HG03354 (cell line): ENCODE measurements around the gene TLE2.
"Not testable (repeated sequence)": the region's sequence is repeated elsewhere in the genome, so short reads cannot be mapped to it uniquely, and the experiment has no call there.

Experiments
- ATAC-seq: cut with Tn5 transposase; IDR thresholded peaks from one replicate; pipeline ENCODE4 v1.9.1; 2021; ENCODE audit warnings: mild to moderate bottlenecking; ENCODE audit not compliant: unreplicated experiment, poor library complexity, severe bottlenecking

The TLE2 gene

GRCh38 chr19:3039641-3040077, 10.6 kb upstream of the TLE2 start:
- ATAC-seq, result no peak

DNA sequence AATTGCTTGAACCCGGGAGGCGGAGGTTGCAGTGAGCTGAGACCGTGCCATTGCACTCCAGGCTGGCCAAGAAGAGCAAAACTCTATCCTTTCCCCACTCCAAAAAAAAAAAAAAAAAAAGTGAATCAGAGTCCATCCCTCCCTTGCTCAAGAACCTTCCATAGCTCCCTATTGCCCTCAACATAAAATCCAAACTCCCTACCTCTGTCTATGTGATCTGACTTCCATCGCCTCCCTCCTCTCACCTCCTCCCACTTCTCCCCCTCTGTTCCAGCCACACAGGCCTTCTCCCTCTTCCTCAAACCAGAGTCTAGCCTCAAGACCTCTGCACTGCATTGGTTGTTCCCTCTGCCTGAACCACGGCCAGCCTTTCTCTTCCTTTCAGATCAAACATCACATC, 10.0 kb upstream of the TLE2 start:
- no peak for ATAC-seq

- ATAC-seq, result no peak
Observed at GRCh38 chr19:3038214-3038613, 9.1 kb upstream of the TLE2 start.

DNA sequence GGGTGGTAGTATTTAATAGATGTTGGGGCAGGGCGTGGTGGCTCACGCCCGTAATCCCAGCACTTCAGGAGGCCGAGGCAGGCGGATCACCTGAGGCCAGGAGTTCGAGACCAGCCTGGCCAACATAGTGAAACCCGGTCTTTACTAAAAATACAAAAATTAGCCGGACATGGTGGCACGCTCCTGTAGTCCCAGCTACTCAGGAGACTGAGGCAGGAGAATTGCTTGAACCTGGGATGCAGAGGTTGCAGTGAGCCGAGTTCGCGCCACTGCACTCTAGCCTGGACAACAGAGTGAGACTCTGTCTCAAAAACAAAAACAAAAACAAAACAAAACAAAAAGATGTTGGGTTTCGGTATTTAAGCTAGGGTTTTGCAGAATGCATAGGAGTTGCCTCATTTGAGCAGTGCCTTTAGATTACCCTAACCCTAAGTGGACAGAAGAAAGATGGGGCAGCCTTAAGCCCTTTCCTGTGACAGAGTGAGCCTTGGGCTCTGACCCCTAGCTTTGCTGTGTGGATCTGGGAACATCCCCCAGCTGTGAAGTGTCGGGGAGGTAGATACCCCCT, 8.0 kb upstream of the TLE2 start:
- not testable (repeated sequence) for ATAC-seq

DNA sequence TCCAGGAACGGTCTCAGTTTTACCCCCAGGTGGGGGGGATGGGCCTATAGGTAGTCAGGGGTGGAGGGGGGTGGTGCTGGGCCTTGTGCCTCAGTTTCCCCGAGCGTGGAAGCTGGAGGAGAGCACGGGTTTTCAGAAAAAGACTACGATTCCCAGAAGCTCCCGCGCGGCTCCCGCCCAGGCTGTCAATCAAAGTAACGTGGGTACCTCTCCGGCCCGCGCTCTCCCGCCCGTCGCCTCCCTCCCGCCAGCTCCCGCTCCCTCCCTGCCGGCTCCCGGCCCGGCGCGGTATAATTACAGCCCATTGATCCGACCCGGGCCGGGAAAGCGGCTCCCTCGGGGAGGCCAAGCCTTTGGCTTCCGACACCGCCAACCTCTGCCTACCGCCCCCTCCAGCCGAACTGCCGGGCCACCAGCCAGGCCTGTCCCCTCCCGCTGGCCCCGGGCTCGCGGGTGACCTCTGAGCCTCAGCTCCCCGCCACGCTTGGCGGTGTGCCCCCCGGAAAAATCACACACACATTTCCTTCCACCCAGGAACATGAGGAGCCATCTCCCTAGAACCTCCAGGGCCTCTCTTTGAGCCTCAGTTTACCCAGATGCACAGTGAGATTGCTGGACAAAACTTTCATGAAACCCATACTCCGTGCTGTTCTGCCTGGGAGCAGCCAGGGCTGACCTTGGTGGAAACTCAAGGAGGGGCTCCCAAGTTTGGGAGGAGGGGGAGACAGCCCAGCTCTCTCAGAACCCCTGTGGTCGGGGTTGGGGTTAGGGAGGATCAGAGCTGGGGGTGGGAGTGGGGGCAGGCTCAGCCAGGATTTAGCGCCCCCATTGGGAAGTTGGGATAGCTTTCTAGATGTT, 7.3 kb upstream of the TLE2 start:
- peak; percentile 64 for ATAC-seq

DNA sequence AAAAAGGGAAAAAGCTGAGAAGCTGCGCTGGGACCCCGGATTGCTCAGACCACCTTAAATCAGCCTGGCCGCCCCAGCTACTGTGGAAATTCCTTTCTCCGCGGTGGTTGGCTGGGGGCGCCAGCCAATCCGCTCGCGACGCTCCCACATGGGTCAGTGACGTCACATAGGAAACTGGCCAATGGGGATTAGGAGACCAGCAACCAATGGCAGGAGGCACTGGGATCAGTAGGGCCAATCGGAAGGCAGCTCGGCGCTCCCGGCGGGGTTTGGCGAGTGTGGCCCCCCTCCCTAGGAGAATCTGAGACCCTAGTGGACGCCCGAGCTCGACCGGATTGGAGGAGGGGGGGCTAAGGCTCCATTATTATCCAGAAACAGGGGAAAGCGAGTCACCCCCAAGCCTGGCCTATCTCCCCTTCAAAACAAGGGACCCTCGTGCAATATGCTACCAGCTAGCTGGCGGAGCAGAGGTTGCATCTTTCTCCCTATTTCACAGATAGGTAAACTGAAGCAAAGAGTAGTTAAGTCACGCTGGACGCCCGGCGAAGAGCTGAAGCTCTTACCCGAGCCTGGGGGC, 6.5 kb upstream of the TLE2 start:
- peak; percentile 86 for ATAC-seq

GRCh38 chr19:3034656-3035541, 5.8 kb upstream of the TLE2 start:
- no peak for ATAC-seq

GRCh38 chr19:3034406-3034655, 5.3 kb upstream of the TLE2 start:
- ATAC-seq, result no peak

DNA sequence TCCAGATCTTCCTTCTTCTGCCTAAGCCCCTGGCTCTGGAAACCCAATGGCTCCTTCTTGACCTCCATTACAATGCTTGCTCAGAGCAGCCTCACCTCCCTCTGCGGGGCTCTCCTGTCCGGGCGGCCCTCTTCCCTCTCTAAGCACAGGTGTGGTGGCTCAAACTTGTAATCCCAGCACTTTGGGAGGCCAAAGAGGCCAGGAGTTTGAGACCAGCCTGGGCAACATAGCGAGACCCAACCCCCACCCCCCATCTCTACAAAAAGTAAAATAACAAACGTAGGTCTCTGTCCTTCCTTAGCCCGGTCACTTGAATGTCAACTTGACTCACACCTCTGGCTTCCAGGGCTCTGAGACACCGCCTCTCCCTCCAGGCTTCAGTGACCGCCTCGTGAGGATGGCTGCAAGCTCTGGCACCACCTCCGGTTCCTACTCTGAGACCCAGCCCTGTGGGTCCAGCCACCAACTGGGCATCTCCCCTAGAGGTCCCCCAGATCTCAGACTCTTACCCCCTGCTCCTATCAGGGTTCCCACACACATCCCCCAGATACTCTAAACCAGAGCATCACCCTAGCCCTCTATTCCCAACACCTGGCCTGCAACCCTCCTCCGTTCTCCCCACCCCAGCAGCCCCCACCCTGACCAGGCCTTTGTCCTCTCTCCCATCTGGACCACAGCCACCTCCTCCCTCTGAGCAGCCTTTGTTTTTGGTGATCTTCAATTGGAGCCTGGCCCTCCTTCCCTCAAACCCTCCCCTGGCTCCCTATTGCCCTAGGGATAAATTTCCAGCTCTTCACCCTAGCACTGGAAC, 4.7 kb upstream of the TLE2 start:
- ATAC-seq, result no peak

DNA sequence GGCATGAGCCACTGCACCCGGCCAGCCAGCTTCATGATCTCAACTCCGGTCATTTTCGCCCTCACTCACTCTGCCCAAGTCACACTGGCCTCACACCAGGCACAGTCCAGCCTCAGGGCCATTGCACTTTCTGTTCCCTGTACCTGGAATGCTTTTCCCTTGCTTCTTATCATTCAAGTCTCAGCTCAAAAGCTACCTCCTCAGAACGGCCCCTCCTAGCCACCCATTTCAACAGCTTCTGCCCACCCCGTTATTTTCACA, 2.5 kb upstream of the TLE2 start:
- no peak for ATAC-seq

- no peak for ATAC-seq
Observed at GRCh38 chr19:3028305-3029064, 595 bp downstream of the TLE2 start.

DNA sequence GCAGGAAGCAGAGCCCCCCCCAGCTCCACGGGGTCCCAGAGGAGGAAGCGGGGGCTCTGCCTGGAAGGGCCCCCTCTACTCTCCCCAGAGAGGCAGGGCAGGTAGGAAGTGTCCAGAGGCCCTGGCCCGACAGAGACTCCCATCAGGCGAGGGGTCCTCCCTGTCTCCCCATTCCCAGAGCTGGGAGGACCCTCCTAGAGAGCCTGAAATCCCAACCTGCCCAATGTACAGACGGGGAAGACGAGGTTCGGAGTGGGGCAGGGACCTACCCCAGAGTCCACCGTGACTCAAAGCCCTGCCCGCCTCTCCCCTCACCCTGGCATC, 1.1 kb downstream of the TLE2 start:
- ATAC-seq, result no peak

- ATAC-seq, result no peak
Observed at GRCh38 chr19:3027292-3027691, 1.8 kb downstream of the TLE2 start.

- no peak for ATAC-seq
Observed at GRCh38 chr19:3026768-3027167, 2.3 kb downstream of the TLE2 start.

DNA sequence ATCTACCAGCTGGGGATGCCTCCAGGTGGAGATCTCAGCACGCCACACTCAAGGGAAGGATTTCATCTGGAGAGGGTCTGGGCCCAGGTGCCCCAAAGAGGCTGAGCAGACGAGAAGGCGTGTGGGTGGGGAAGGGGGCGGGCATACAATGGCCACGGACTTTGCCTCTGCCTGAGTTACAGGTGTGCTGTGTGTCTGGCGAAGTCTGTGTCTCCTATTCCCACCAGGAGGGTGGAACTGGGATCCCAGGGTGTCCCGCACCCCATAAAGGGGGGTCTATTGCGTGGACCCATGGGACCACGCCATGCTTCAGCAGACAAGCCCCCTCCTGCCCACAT, 3.6 kb downstream of the TLE2 start:
- ATAC-seq, result no peak

GRCh38 chr19:3024870-3025548, 4.1 kb downstream of the TLE2 start:
- ATAC-seq, result no peak

GRCh38 chr19:3024509-3024869, 4.6 kb downstream of the TLE2 start:
- ATAC-seq, result no peak

DNA sequence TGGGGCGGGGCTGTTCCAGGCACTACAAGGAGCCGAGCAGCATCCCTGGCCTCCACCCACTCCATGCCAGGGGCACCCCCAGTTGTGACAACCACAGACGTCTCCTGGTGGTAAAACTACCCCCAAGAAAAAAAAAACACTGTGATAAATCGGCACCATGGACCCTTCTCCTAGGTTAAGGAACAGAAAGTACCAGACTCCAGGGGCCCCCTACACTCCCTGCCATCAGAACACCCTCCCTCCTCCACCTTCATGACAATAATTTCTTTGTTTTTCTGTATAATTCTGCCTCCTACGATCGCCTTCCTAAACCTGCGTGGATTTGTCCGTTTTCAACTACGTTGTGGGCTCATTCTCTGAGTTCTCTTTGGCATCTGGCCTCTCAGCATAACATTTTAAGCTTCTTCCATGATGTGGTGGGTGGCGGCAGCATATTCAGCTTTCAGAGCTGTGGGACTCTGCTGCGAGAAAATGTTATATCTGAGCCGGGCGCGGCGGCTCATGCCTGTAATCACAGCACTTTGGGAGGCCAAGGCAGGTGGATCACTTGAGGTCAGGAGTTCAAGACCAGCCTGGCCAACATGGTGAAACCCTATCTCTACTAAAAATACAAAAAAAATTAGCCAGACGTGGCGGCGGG, 8.6 kb downstream of the TLE2 start:
- ATAC-seq, result no peak
